Panc1 (cell line): ENCODE measurements around the gene PDE4A.

Experiments used
- POLR2AphosphoS5 ChIP-seq: IDR thresholded peaks from 2 replicates; pipeline ENCODE4 v1.6.1; 2012; ENCODE audit warnings: mild to moderate bottlenecking, low read depth, low read length, moderate library complexity
- SIN3A ChIP-seq: IDR thresholded peaks from 2 replicates; pipeline ENCODE4 v1.6.1; 2012; ENCODE audit warnings: low read depth, mild to moderate bottlenecking, low read length, moderate library complexity, borderline replicate concordance; ENCODE audit not compliant: insufficient read depth
- TCF7L2 ChIP-seq: IDR thresholded peaks from 2 replicates; pipeline ENCODE4 v1.6.1; 2011; ENCODE audit warnings: mild to moderate bottlenecking, low read depth, low read length, inconsistent platforms
- TF ChIP-seq, protein P1 (sequence below): fragments of 450-650 bp; IDR thresholded peaks from 2 replicates; pipeline ENCODE4 v1.5.1; 2017; ENCODE audit warnings: mild to moderate bottlenecking
- TF ChIP-seq, protein P2 (sequence below), 2 experiments: IDR thresholded peaks; 2 replicates each; pipeline ENCODE4 v1.6.1; 2011 to 2012; ENCODE audit warnings: low read depth in 2 of 2, control low read depth in 1 of 2, low read length in 1 of 2, mild to moderate bottlenecking in 1 of 2, moderate library complexity in 1 of 2; ENCODE audit not compliant: insufficient read depth in 1 of 2

DNA sequence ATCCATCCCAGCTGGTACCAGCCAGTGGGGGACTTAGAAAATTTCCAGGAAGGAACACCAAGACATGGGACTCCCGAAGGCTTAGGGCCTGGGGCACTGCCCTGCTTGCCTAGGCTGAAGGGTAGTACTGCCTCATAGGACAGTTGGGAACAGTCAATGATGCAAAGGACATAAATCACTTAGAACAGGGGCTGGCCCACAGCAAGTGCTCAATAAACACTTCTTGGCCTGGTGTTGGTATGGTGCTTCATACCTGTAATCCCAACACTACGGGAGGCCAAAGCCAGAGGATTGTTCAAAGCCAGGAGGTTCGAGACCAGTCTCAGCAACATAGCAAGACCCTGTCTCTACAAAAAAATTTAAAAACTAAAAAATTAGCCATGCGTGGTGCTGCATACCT lies 77.0 kb downstream of the PDE4A start:
- TF ChIP-seq, protein P1, sequence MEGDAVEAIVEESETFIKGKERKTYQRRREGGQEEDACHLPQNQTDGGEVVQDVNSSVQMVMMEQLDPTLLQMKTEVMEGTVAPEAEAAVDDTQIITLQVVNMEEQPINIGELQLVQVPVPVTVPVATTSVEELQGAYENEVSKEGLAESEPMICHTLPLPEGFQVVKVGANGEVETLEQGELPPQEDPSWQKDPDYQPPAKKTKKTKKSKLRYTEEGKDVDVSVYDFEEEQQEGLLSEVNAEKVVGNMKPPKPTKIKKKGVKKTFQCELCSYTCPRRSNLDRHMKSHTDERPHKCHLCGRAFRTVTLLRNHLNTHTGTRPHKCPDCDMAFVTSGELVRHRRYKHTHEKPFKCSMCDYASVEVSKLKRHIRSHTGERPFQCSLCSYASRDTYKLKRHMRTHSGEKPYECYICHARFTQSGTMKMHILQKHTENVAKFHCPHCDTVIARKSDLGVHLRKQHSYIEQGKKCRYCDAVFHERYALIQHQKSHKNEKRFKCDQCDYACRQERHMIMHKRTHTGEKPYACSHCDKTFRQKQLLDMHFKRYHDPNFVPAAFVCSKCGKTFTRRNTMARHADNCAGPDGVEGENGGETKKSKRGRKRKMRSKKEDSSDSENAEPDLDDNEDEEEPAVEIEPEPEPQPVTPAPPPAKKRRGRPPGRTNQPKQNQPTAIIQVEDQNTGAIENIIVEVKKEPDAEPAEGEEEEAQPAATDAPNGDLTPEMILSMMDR = no peak
- TF ChIP-seq POLR2AphosphoS5 = no peak
- TF ChIP-seq, protein P2, sequence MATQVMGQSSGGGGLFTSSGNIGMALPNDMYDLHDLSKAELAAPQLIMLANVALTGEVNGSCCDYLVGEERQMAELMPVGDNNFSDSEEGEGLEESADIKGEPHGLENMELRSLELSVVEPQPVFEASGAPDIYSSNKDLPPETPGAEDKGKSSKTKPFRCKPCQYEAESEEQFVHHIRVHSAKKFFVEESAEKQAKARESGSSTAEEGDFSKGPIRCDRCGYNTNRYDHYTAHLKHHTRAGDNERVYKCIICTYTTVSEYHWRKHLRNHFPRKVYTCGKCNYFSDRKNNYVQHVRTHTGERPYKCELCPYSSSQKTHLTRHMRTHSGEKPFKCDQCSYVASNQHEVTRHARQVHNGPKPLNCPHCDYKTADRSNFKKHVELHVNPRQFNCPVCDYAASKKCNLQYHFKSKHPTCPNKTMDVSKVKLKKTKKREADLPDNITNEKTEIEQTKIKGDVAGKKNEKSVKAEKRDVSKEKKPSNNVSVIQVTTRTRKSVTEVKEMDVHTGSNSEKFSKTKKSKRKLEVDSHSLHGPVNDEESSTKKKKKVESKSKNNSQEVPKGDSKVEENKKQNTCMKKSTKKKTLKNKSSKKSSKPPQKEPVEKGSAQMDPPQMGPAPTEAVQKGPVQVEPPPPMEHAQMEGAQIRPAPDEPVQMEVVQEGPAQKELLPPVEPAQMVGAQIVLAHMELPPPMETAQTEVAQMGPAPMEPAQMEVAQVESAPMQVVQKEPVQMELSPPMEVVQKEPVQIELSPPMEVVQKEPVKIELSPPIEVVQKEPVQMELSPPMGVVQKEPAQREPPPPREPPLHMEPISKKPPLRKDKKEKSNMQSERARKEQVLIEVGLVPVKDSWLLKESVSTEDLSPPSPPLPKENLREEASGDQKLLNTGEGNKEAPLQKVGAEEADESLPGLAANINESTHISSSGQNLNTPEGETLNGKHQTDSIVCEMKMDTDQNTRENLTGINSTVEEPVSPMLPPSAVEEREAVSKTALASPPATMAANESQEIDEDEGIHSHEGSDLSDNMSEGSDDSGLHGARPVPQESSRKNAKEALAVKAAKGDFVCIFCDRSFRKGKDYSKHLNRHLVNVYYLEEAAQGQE (IDR thresholded peaks at IDR 0.05; ENCODE audit: insufficient read depth in 1 of 2, low read depth in 2 of 2, low read length in 1 of 2) = no peak
- TF ChIP-seq TCF7L2 = no peak
- no peak for TF ChIP-seq SIN3A
